Nephron (organoid): Measurements from ENCODE around the gene SLC22A14.

Source experiments
- H3K27ac Mint-ChIP-seq, 3 experiments: 2 replicates each; pipeline ENCODE4 v1.8.0; 2020; ENCODE audit warnings: mixed read lengths in 3 of 3, mild to moderate bottlenecking in 2 of 3, moderate library complexity in 1 of 3
- H3K27me3 Mint-ChIP-seq: 2 replicates; pipeline ENCODE4 v1.8.0; 2021; ENCODE audit warnings: low read depth, mild to moderate bottlenecking, moderate library complexity, mixed read lengths
- H3K36me3 Mint-ChIP-seq: 2 replicates; pipeline ENCODE4 v1.8.0; 2020; ENCODE audit warnings: low read depth, mixed read lengths
- H3K4me1 Mint-ChIP-seq: 2 replicates; pipeline ENCODE4 v1.8.0; 2020; ENCODE audit warnings: mixed read lengths
- H3K4me3 Mint-ChIP-seq, 3 experiments: 2 replicates each; pipeline ENCODE4 v1.8.0; 2020; ENCODE audit warnings: mild to moderate bottlenecking in 3 of 3, mixed read lengths in 3 of 3, moderate library complexity in 2 of 3
- H3K9me3 Mint-ChIP-seq: 2 replicates; pipeline ENCODE4 v1.8.0; 2020; ENCODE audit warnings: mixed read lengths
- TF ChIP-seq, protein P1 (sequence below), 3 experiments: fragments of 200-600 bp; sonication (generic); IDR thresholded peaks; one replicate each; pipeline ENCODE4 v1.5.0; 2021; ENCODE audit warnings: antibody characterized with exemption in 3 of 3; ENCODE audit not compliant: unreplicated experiment in 3 of 3

The SLC22A14 gene

DNA sequence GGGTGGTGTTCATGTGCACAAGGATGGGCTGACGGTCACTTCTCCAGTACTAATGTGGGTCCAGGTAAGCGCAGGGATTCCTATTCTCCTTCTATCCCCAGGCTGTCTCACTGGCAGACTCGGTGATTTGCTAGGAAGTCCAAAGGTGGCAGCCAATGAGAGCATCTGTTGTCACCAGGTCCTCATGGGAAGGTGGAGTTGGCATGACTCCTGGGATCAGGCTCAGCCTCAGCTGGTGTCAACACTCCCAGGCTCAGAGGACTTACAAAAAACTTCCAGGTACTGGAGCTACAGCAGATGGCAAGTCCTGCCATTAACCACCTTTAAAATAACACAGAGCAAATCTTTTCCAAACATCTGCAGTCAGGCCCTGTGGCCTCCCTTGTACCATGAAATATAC lies 78.3 kb downstream of the SLC22A14 start:
- H3K4me3 Mint-ChIP-seq = no peak overlapping the region
- H3K27me3 Mint-ChIP-seq = no peaks in the 10 kb centered on the region
- peaks cover 25% of the 10 kb centered on the region for H3K36me3 Mint-ChIP-seq
- no peak overlapping the region for H3K27ac Mint-ChIP-seq
- no peaks in the 10 kb centered on the region for H3K9me3 Mint-ChIP-seq
- TF ChIP-seq, protein P1, sequence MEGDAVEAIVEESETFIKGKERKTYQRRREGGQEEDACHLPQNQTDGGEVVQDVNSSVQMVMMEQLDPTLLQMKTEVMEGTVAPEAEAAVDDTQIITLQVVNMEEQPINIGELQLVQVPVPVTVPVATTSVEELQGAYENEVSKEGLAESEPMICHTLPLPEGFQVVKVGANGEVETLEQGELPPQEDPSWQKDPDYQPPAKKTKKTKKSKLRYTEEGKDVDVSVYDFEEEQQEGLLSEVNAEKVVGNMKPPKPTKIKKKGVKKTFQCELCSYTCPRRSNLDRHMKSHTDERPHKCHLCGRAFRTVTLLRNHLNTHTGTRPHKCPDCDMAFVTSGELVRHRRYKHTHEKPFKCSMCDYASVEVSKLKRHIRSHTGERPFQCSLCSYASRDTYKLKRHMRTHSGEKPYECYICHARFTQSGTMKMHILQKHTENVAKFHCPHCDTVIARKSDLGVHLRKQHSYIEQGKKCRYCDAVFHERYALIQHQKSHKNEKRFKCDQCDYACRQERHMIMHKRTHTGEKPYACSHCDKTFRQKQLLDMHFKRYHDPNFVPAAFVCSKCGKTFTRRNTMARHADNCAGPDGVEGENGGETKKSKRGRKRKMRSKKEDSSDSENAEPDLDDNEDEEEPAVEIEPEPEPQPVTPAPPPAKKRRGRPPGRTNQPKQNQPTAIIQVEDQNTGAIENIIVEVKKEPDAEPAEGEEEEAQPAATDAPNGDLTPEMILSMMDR (IDR thresholded peaks at IDR 0.05; ENCODE audit: unreplicated experiment in 3 of 3) = no peak
- no peaks in the 10 kb centered on the region for H3K4me1 Mint-ChIP-seq

DNA sequence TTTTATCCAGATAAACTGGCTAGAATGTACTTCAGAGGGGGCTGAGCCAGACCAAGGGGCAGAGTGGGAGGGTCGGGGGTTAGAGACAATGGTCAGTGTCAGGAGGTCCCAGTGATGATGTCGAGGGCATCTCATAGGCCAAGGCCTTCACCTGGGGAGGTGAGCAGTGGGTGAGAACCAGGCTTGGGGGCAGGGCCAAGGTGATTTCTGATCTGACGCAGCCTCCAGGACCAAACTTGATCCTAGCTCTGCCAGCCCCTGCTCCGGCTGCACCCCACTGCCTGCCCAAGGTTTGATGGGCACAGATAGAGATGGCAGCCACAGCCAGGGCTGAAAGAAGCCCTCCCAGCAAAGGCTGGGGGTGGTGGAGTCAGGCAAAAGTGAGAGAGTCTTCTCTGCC lies 79.4 kb downstream of the SLC22A14 start:
- H3K4me3 Mint-ChIP-seq = no peak overlapping the region
- peaks cover 24% of the 10 kb centered on the region for H3K36me3 Mint-ChIP-seq
- H3K27me3 Mint-ChIP-seq = no peaks in the 10 kb centered on the region
- TF ChIP-seq, protein P1 (IDR thresholded peaks at IDR 0.05; ENCODE audit: unreplicated experiment in 3 of 3) = no peak
- H3K27ac Mint-ChIP-seq = no peak overlapping the region
- H3K9me3 Mint-ChIP-seq = no peaks in the 10 kb centered on the region
- no peaks in the 10 kb centered on the region for H3K4me1 Mint-ChIP-seq

DNA sequence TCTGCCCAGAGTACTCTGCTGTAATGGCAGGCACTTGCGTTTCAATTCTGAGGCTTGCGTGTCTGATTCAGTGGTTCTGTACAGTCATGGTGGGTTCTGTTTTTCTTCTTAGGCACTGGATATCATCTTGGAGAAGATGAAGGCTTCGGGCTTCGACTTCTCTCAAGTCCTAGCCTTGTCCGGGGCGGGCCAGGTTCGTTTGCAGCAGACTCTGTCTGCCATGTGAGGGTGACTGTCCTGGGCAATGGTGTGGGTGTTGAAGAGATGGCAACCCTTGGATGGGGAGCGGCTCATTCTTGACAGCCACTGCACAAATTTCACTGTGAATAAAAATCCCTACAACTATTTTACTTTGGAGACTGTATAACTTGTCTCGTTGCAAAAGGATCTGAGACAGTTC lies 80.7 kb downstream of the SLC22A14 start:
- Mint-ChIP-seq H3K4me1 (no peaks in the 10 kb centered on the region), H3K4me3 (no peak overlapping the region), H3K36me3 (peaks cover 24% of the 10 kb centered on the region), H3K27ac (no peak overlapping the region), H3K9me3 (no peaks in the 10 kb centered on the region), H3K27me3 (no peaks in the 10 kb centered on the region)
- TF ChIP-seq, protein P1 (IDR thresholded peaks at IDR 0.05; ENCODE audit: unreplicated experiment in 3 of 3) = no peak

GRCh38 chr3:38364721-38365400 lies 82.8 kb downstream of the SLC22A14 start:
- TF ChIP-seq, protein P1 (IDR thresholded peaks at IDR 0.05; ENCODE audit: unreplicated experiment in 3 of 3) = no peak
- Mint-ChIP-seq H3K4me1 (no peaks in the 10 kb centered on the region), H3K27me3 (no peaks in the 10 kb centered on the region), H3K9me3 (no peaks in the 10 kb centered on the region), H3K36me3 (peaks cover 22% of the 10 kb centered on the region), H3K27ac (no peak overlapping the region), H3K4me3 (no peak overlapping the region)

GRCh38 chr3:38365469-38366062 lies 83.5 kb downstream of the SLC22A14 start:
- TF ChIP-seq, protein P1 (IDR thresholded peaks at IDR 0.05; ENCODE audit: unreplicated experiment in 3 of 3) = no peak
- H3K4me1 Mint-ChIP-seq = no peaks in the 10 kb centered on the region
- no peak overlapping the region for H3K27ac Mint-ChIP-seq
- H3K9me3 Mint-ChIP-seq = no peaks in the 10 kb centered on the region
- H3K4me3 Mint-ChIP-seq = no peak overlapping the region
- no peaks in the 10 kb centered on the region for H3K27me3 Mint-ChIP-seq
- H3K36me3 Mint-ChIP-seq = peaks cover 27% of the 10 kb centered on the region

DNA sequence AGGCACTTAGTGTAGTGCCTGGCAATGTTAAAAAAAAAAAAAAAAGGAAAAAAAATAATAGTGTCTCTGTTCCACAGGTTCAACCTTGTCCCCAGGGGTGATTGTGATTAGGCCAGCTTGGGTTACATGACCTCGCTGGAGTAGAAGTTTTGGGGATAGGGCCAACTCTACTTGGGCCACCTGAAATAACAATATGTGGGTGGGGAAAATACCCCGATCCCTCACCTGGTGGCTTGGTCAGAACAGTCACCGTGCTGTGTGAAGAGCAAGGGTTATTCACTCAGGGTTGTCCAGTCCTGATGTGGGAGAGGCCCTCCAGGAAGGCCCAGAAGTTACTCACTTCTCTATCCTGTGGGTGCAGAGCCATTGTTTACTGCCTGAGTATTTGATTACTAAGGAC lies 84.0 kb downstream of the SLC22A14 start:
- H3K4me1 Mint-ChIP-seq = no peaks in the 10 kb centered on the region
- H3K36me3 Mint-ChIP-seq = peaks cover 27% of the 10 kb centered on the region
- no peak overlapping the region for H3K4me3 Mint-ChIP-seq
- no peaks in the 10 kb centered on the region for H3K27me3 Mint-ChIP-seq
- H3K27ac Mint-ChIP-seq = no peak overlapping the region
- TF ChIP-seq, protein P1 (IDR thresholded peaks at IDR 0.05; ENCODE audit: unreplicated experiment in 3 of 3) = no peak
- no peaks in the 10 kb centered on the region for H3K9me3 Mint-ChIP-seq
